ENCODE data around the gene ZNF709. TPM values are rescaled to one million over a fixed set of nuclear protein-coding genes. Genes with fewer than 3 reads are reported as not detected.

ZNF709 gene
- total RNA-seq, 2 experiments from 2014 or later, result 4.6 to 5.3 TPM

DNA sequence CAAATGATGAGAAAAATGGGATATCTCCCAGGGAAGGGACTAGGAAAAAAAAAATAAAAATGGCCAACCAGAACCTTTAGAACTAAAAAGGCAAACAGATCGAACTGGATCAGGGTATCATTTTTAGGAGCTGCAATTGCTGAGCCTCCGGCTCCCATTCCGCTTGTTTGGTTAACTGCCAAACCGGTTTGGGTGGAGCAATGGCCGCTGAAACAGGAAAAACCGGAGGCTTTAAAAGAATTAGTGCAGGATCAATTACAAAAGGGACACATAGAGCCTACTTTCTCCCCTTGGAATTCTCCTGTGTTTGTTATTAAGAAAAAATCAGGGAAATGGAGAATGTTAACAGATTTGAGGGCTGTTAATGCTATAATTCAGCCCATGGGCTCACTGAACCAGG, 31.1 kb downstream of the ZNF709 start:
- Histone ChIP-seq H3K9me3 (ENCODE audit: low read length) (no peaks in the 10 kb centered on the region), H3K4me3 (ENCODE audit: low read depth, low read length, poor library complexity, severe bottlenecking) (no peak overlapping the region), H3K79me2 (ENCODE audit: insufficient read depth, low read depth, low read length) (no peaks in the 10 kb centered on the region), H4K20me1 (ENCODE audit: insufficient read depth, low read length) (no peaks in the 10 kb centered on the region), H3K27ac (ENCODE audit: low read depth, low read length, poor library complexity, severe bottlenecking) (no peak overlapping the region), H3K36me3 (ENCODE audit: insufficient read depth, low read length) (no peaks in the 10 kb centered on the region), H3K4me1 (ENCODE audit: insufficient read depth, low read length, poor library complexity, severe bottlenecking) (no peaks in the 10 kb centered on the region), H3K9me2 (ENCODE audit: insufficient read depth, low read length) (no peaks in the 10 kb centered on the region), H3K4me2 (ENCODE audit: low read length) (no peak overlapping the region), H2AFZ (ENCODE audit: low read length) (no peak overlapping the region)
- CTCF ChIA-PET (ENCODE audit: unreplicated experiment), result interaction anchor here (0.5 kb wide), 1 partner anchor 700 kb away, joined by 3 read pairs; no protein-coding TSS in a partner anchor
- TF ChIP-seq CTCF (conservative IDR thresholded peaks at IDR 0.05; ENCODE audit: low read length) (no peak), EZH2phosphoT487 (IDR thresholded peaks at IDR 0.05; ENCODE audit: borderline replicate concordance, low read depth, low read length) (no peak)
- intact Hi-C loops (cut with micrococcal nuclease; ENCODE audit: unreplicated experiment), result no loop called here
- BruUV-seq (replicated peaks), result no TSS peak
- POLR2A ChIA-PET, result interaction anchor here (0.6 kb wide), 1 partner anchor 713 kb away, joined by 4 read pairs; no protein-coding TSS in a partner anchor
- DNase-seq (ENCODE audit: low spot score), result no peak

DNA sequence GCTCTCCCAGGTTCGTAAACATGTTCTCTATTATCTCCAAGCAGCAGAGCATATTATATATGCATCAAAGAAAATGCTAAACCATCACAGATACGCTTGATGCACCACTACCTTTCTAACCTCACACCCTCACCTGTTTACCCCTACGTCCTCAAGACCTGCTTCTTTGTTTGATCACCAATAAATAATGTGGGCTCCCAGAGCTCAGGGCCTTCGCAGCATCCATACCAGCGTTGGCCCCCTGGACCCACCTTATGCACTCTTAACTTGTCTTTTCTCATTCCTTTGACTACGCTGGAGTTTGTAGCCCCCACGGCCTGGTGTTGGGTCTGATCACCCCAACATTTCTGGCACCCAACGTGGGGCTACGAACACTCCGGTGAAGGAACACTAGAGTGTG, 33.8 kb downstream of the ZNF709 start:
- intact Hi-C loops (cut with micrococcal nuclease; ENCODE audit: unreplicated experiment), result no loop called here
- no peaks in the 10 kb centered on the region for H3K4me1 ChIP-seq (ENCODE audit: insufficient read depth, low read length, poor library complexity, severe bottlenecking)
- no peaks in the 10 kb centered on the region for H3K9me3 ChIP-seq (ENCODE audit: low read length)
- H3K36me3 ChIP-seq (ENCODE audit: insufficient read depth, low read length), result no peaks in the 10 kb centered on the region
- TF ChIP-seq EZH2phosphoT487 (IDR thresholded peaks at IDR 0.05; ENCODE audit: borderline replicate concordance, low read depth, low read length) (no peak), CTCF (conservative IDR thresholded peaks at IDR 0.05; ENCODE audit: low read length) (no peak)
- no peak overlapping the region for H3K27ac ChIP-seq (ENCODE audit: low read depth, low read length, poor library complexity, severe bottlenecking)
- POLR2A ChIA-PET, result no interaction called here
- CTCF ChIA-PET (ENCODE audit: unreplicated experiment), result no interaction called here
- H2AFZ ChIP-seq (ENCODE audit: low read length), result no peak overlapping the region
- H3K79me2 ChIP-seq (ENCODE audit: insufficient read depth, low read depth, low read length), result no peaks in the 10 kb centered on the region
- H3K9me2 ChIP-seq (ENCODE audit: insufficient read depth, low read length), result no peaks in the 10 kb centered on the region
- no peak overlapping the region for H3K4me3 ChIP-seq (ENCODE audit: low read depth, low read length, poor library complexity, severe bottlenecking)
- H4K20me1 ChIP-seq (ENCODE audit: insufficient read depth, low read length), result no peaks in the 10 kb centered on the region
- no TSS peak for BruUV-seq (replicated peaks)
- H3K4me2 ChIP-seq (ENCODE audit: low read length), result no peak overlapping the region
- no peak for DNase-seq (ENCODE audit: low spot score)

DNA sequence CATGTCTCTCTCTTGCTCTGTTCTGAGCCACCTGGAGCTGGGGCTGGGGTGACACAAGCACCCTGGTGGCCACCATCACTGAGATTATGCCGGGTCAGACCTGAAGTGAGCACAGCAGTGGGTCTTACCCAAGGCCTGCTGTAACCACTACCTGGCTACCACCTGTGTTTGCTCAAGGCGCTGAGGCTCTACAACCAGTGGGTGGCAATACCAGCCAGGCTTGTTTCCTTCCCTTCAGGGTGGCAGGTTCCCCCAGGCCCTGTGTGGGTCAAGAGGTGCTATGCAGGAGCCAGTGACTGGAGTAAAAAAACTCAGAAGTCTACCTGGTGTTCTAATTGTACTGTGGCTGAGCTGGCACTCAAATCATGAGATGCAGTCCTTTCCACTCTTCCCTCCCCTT, 35.8 kb downstream of the ZNF709 start:
- POLR2A ChIA-PET, result no interaction called here
- CTCF ChIA-PET (ENCODE audit: unreplicated experiment), result no interaction called here
- intact Hi-C loops (cut with micrococcal nuclease; ENCODE audit: unreplicated experiment), result no loop called here

More for the DNA sequence above, 35.8 kb downstream of the ZNF709 start:
- H4K20me1 ChIP-seq (ENCODE audit: insufficient read depth, low read length), result no peaks in the 10 kb centered on the region
- no peak overlapping the region for H3K4me2 ChIP-seq (ENCODE audit: low read length)
- no peak overlapping the region for H2AFZ ChIP-seq (ENCODE audit: low read length)
- H3K79me2 ChIP-seq (ENCODE audit: insufficient read depth, low read depth, low read length), result no peaks in the 10 kb centered on the region
- H3K4me1 ChIP-seq (ENCODE audit: insufficient read depth, low read length, poor library complexity, severe bottlenecking), result no peaks in the 10 kb centered on the region
- no TSS peak for BruUV-seq (replicated peaks)
- DNase-seq (ENCODE audit: low spot score), result no peak
- H3K36me3 ChIP-seq (ENCODE audit: insufficient read depth, low read length), result no peaks in the 10 kb centered on the region
- TF ChIP-seq EZH2phosphoT487 (IDR thresholded peaks at IDR 0.05; ENCODE audit: borderline replicate concordance, low read depth, low read length) (no peak), CTCF (conservative IDR thresholded peaks at IDR 0.05; ENCODE audit: low read length) (no peak)
- H3K9me3 ChIP-seq (ENCODE audit: low read length), result no peaks in the 10 kb centered on the region
- no peak overlapping the region for H3K27ac ChIP-seq (ENCODE audit: low read depth, low read length, poor library complexity, severe bottlenecking)
- no peaks in the 10 kb centered on the region for H3K9me2 ChIP-seq (ENCODE audit: insufficient read depth, low read length)
- H3K4me3 ChIP-seq (ENCODE audit: low read depth, low read length, poor library complexity, severe bottlenecking), result no peak overlapping the region

All from OCI-LY7 (cell line).